ENCODE measurements around the gene ADD3.

DNA sequence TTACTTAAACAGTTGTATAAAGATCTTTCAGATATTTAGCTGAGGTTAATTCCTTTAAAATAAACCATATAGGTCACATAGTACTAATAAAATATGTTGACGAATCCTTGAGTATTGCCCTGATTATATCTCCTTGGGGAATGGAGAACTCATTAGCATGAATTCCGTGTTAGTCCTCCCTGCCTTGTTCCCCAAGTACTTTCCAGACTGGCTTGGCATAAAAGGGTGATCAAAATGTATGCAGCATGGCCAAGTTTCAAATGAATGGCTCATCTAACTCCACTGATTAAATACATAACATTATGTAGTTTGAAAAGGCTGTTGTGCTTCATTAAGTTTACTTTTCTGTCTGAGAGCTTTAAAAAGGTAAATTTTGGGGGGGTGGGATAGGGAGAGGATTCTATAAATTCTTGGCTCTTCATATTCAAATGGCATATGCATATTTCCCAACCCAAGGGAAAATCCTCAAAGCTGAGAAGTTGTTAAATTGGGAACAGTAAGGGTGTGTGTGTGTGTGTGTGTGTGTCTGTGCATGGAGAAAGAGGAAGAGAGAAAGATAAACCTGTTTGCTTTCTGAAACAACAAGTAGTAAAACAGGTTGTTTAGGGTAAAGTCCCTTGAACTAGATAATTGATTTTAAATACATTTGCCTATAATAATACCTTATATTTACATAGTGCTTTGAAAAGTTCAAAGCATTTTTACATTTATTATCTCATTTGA lies 4.8 kb upstream of the ADD3 start:
- TF ChIP-seq, protein P1, sequence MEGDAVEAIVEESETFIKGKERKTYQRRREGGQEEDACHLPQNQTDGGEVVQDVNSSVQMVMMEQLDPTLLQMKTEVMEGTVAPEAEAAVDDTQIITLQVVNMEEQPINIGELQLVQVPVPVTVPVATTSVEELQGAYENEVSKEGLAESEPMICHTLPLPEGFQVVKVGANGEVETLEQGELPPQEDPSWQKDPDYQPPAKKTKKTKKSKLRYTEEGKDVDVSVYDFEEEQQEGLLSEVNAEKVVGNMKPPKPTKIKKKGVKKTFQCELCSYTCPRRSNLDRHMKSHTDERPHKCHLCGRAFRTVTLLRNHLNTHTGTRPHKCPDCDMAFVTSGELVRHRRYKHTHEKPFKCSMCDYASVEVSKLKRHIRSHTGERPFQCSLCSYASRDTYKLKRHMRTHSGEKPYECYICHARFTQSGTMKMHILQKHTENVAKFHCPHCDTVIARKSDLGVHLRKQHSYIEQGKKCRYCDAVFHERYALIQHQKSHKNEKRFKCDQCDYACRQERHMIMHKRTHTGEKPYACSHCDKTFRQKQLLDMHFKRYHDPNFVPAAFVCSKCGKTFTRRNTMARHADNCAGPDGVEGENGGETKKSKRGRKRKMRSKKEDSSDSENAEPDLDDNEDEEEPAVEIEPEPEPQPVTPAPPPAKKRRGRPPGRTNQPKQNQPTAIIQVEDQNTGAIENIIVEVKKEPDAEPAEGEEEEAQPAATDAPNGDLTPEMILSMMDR (IDR thresholded peaks at IDR 0.05), result no peak
- no peak for TF ChIP-seq EP300 (IDR thresholded peaks at IDR 0.05)

Measured in ovary (tissue), 3 donors.